Activated CD4-positive, alpha-beta T cell treated with anti-CD3 and anti-CD28 coated beads, Interleukin-2, amount 50 U/mL, for 24 hours (primary cell): ENCODE measurements around the gene TM4SF18.
A peak's percentile ranks its signal among the peaks of the same experiment; 100 is the strongest.

Experiments
- DNase-seq, 2 donors: peaks; one replicate each; pipeline ENCODE4 v3.0.0-alpha.2; 2020; ENCODE audit warnings: low read depth in 1 of 2, low spot score in 1 of 2

The TM4SF18 gene

GRCh38 chr3:149291178-149291577 lies 42.3 kb downstream of the TM4SF18 start:
- DNase-seq = no peak

GRCh38 chr3:149288655-149289054 lies 44.8 kb downstream of the TM4SF18 start:
- DNase-seq = no peak

- no peak for DNase-seq
Observed at GRCh38 chr3:149284034-149284433, 49.4 kb downstream of the TM4SF18 start.

GRCh38 chr3:149283401-149283800 lies 50.0 kb downstream of the TM4SF18 start:
- DNase-seq = no peak

- no peak for DNase-seq
Observed at GRCh38 chr3:149282836-149283235, 50.6 kb downstream of the TM4SF18 start.

- no peak for DNase-seq
Observed at GRCh38 chr3:149282322-149282721, 51.1 kb downstream of the TM4SF18 start.

- no peak for DNase-seq
Observed at GRCh38 chr3:149280671-149281349, 52.6 kb downstream of the TM4SF18 start.

- DNase-seq = no peak
Observed at GRCh38 chr3:149278911-149279310, 54.5 kb downstream of the TM4SF18 start.

GRCh38 chr3:149277331-149277813 lies 56.1 kb downstream of the TM4SF18 start:
- DNase-seq = no peak

GRCh38 chr3:149276619-149277018 lies 56.8 kb downstream of the TM4SF18 start:
- DNase-seq = no peak

GRCh38 chr3:149274220-149274619 lies 59.2 kb downstream of the TM4SF18 start:
- DNase-seq = no peak

GRCh38 chr3:149273096-149273751 lies 60.2 kb downstream of the TM4SF18 start:
- peak in 1 of 2 donors; percentile 40 for DNase-seq

- no peak for DNase-seq
Observed at GRCh38 chr3:149271669-149272068, 61.8 kb downstream of the TM4SF18 start.

GRCh38 chr3:149270180-149270579 lies 63.3 kb downstream of the TM4SF18 start:
- DNase-seq = no peak

- no peak for DNase-seq
Observed at GRCh38 chr3:149269687-149270086, 63.7 kb downstream of the TM4SF18 start.
